Activated T-helper 17 cell treated with anti-CD3 and anti-CD28 coated beads, Interleukin-2, amount 50 U/mL, for 72 hours (primary cell): ENCODE results near the gene SAT1. TPM values are rescaled to one million over a fixed set of nuclear protein-coding genes. Genes with fewer than 3 reads are reported as not detected.

Source experiments
- ATAC-seq: fragments of 150-1000 bp; cut with Tn5 transposase; replicated peaks from 2 replicates; pipeline ENCODE4 v1.10.0; 2021; ENCODE audit warnings: mild to moderate bottlenecking, moderate library complexity
- H3K27ac Mint-ChIP-seq: one replicate; pipeline ENCODE4 v1.8.0; 2022; ENCODE audit warnings: mixed read lengths
- H3K27me3 Mint-ChIP-seq: one replicate; pipeline ENCODE4 v1.8.0; 2022; ENCODE audit warnings: mixed read lengths
- H3K36me3 Mint-ChIP-seq: one replicate; pipeline ENCODE4 v1.8.0; 2022; ENCODE audit warnings: low read depth, mild to moderate bottlenecking, mixed read lengths
- H3K4me1 Mint-ChIP-seq: one replicate; pipeline ENCODE4 v1.8.0; 2022; ENCODE audit warnings: mixed read lengths
- H3K4me3 Mint-ChIP-seq: one replicate; pipeline ENCODE4 v1.8.0; 2022; ENCODE audit warnings: mild to moderate bottlenecking, mixed read lengths
- H3K9me3 Mint-ChIP-seq: one replicate; pipeline ENCODE4 v1.8.0; 2022; ENCODE audit warnings: mixed read lengths
- total RNA-seq, 2 donors: library from RNA; stranded (reverse); gene quantifications; one replicate each; pipeline ENCODE4 v1.2.3, GENCODE V29; 2022

Gene SAT1
- total RNA-seq, 2 donors from 2014 or later, result 94.7 to 189 TPM

DNA sequence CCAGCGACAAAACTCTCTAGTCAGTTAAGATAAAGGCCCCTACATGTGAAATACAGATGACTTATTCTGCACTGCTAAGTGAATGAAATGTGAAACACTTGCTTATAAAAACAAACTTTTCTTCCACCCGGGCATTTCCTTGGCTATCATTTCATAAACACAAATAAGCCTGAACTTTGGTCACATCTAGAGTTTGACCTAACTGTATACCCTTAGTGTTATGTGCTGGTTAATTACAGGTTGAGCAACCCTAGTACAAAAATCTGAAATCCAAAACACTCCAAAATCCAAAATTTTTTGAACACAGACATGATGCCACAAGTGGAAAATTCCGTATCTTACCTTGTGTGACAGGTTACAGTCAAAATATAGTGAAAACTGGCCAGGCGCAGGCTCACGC is 45.9 kb downstream of the SAT1 start:
- H3K4me3 Mint-ChIP-seq, result no peak overlapping the region
- H3K36me3 Mint-ChIP-seq, result no peaks in the 10 kb centered on the region
- no peaks in the 10 kb centered on the region for H3K27me3 Mint-ChIP-seq
- no peaks in the 10 kb centered on the region for H3K9me3 Mint-ChIP-seq
- H3K4me1 Mint-ChIP-seq, result no peaks in the 10 kb centered on the region
- ATAC-seq, result no peak
- no peak overlapping the region for H3K27ac Mint-ChIP-seq

DNA sequence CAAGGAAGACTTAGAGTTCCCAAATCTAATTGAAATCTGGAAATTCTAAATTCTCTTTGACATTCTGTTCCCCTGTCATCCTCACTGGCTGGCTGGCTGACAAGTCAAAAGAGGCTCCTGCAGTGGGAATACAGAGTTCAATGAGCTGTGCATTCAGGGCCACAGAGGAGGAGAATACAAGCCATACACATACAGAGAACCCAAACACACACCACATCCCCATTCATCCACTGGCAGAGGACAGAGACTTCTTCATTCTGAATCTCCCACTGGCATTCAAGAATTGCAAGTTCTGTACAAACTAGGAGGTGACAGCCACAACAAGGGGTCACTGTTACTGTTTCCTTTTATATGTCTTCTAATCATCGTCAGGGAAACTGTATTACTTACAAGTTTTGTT is 49.7 kb downstream of the SAT1 start:
- H3K4me1 Mint-ChIP-seq, result no peaks in the 10 kb centered on the region
- no peak for ATAC-seq
- no peaks in the 10 kb centered on the region for H3K9me3 Mint-ChIP-seq
- H3K36me3 Mint-ChIP-seq, result no peaks in the 10 kb centered on the region
- no peak overlapping the region for H3K4me3 Mint-ChIP-seq
- no peak overlapping the region for H3K27ac Mint-ChIP-seq
- no peaks in the 10 kb centered on the region for H3K27me3 Mint-ChIP-seq

Other genes with a start within 250 kb of the SAT1 start
- gene PRDX4, start 115.7 kb upstream of the SAT1 start, total RNA-seq, result 10 to 100 TPM; 48.4 to 81.1 TPM
- gene ACOT9, start 39.9 kb upstream of the SAT1 start, total RNA-seq, result 10 to 100 TPM; 34.5 to 40.1 TPM
- gene APOO, start 124.8 kb downstream of the SAT1 start, total RNA-seq, result 10 to 100 TPM; 15.3 to 25.4 TPM
- gene CXorf58, start 124.8 kb downstream of the SAT1 start, total RNA-seq, result under 1 TPM in 1 of 2 donors, not detected in 1; 0.58 TPM
- gene KLHL15, start 244.0 kb downstream of the SAT1 start, total RNA-seq, result 10 to 100 TPM in 1 of 2 donors, 1 to 10 TPM in 1; 8.3 to 17.6 TPM